HUDEP-2 (cell line): ENCODE measurements around the gene ADAR.
A peak's percentile ranks its signal among the peaks of the same experiment; 100 is the strongest.

ENCODE experiments used
- DNase-seq, 76 experiments: peaks; one replicate each; lab custom pipeline; 2025; ENCODE audit not compliant: unreplicated experiment in 76 of 76; lab: John Stamatoyannopoulos, UW

Gene ADAR

DNA sequence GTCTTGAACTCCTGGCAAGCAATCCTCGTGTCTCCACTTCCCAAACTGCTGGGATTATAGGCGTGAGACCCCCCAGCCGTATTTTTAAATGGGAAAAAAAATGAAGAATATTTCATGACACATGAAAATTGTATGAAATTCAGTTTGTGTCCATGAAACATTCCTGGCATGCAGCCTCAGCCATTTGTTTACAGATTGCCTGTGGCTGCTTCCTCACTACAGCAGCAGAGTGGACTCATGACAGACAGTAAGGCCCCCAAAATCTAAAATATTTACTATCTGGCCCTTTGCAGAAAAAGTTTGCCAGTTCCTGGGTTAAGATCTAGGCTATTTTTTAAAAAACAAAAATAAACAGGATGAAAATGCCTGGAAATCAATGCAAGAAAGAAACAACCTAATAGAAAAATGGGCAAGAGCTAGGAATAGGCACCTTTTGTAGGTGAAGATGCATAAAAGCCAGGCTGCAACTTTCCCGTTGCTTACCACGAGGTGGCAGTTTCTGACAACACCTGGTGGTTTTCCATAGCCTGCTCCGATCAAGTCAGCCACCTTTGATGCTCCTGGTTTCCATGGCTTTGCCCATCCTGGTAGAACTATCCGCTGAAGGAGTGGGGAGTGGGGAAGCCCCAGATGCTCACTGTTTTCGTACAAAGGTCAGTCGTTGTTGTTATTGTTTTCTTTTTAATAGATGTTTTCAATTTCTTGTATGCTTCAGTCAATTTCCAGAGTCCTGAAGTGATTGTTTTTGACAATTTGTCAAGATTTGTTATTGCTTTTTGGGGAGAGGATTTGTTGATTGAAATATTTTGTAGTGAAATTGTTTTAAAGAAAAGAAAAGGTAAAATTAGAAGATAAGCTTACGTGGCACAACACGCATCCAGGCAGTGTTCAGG is 73.8 kb downstream of the ADAR start:
- peak in 1 of 76 experiments; percentile 6 for DNase-seq
